Transverse colon (tissue), 4 donors: ENCODE results near the gene UNC119.

Source experiments
- EP300 ChIP-seq: sonication (generic); formaldehyde crosslinking; IDR thresholded peaks from one replicate; pipeline ENCODE4 v1.6.1; 2017; ENCODE audit warnings: antibody characterized with exemption, low read depth
- POLR2A ChIP-seq: fragments of 450-650 bp; IDR thresholded peaks from one replicate; pipeline ENCODE4 v1.6.1; 2016; ENCODE audit warnings: antibody characterized with exemption, mild to moderate bottlenecking, moderate library complexity
- POLR2AphosphoS5 ChIP-seq, 3 donors: sonication (generic); formaldehyde crosslinking; IDR thresholded peaks; one replicate each; pipeline ENCODE4 v1.6.1; 2016; ENCODE audit warnings: antibody characterized with exemption in 3 of 3
- TF ChIP-seq, protein P1 (sequence below), 5 experiments: fragments of 200-600 bp in 3 of 5; fragments of 450-650 bp in 2 of 5; sonication (generic) in 3 of 5; IDR thresholded peaks; 1 replicate in 2 of 5; 2 replicates in 3 of 5; pipeline ENCODE4 v1.5.1; 2016 to 2017; ENCODE audit warnings: antibody characterized with exemption in 5 of 5, inconsistent platforms in 3 of 5, mild to moderate bottlenecking in 2 of 5, moderate library complexity in 1 of 5

DNA sequence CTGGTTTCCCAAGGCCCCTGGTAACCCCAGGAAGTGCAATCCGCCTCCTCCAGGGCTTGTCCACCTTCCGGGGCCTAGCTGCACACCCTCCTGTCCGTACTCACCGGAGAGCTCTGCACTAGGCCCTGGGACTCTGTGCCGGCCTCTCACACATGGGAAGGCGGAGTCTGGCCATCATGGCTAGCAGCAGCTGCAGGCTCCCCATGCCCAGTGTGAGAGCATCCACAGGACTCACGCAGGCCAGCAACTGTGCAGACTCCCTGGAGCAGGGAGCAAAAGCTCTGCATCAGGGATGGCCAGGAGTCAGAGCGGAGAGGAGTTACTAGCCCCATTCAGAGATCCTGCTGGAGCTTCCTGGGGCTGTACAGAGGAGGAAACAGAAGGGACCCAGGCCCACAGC lies 26.0 kb downstream of the UNC119 start:
- TF ChIP-seq, protein P1, sequence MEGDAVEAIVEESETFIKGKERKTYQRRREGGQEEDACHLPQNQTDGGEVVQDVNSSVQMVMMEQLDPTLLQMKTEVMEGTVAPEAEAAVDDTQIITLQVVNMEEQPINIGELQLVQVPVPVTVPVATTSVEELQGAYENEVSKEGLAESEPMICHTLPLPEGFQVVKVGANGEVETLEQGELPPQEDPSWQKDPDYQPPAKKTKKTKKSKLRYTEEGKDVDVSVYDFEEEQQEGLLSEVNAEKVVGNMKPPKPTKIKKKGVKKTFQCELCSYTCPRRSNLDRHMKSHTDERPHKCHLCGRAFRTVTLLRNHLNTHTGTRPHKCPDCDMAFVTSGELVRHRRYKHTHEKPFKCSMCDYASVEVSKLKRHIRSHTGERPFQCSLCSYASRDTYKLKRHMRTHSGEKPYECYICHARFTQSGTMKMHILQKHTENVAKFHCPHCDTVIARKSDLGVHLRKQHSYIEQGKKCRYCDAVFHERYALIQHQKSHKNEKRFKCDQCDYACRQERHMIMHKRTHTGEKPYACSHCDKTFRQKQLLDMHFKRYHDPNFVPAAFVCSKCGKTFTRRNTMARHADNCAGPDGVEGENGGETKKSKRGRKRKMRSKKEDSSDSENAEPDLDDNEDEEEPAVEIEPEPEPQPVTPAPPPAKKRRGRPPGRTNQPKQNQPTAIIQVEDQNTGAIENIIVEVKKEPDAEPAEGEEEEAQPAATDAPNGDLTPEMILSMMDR (IDR thresholded peaks at IDR 0.05), result no peak
- TF ChIP-seq POLR2AphosphoS5 (IDR thresholded peaks at IDR 0.05) (no peak), EP300 (no peak), POLR2A (no peak)
